Duodenal mucosa (tissue), 2 donors: ENCODE measurements around the gene MARK3.

Experiments
- H3K27ac ChIP-seq: one replicate; pipeline ENCODE4 v1.7.0; 2013; ENCODE audit warnings: low read depth, low read length
- H3K27me3 ChIP-seq, 2 donors: one replicate each; pipeline ENCODE4 v1.7.0; 2013; ENCODE audit warnings: low read length in 2 of 2, control low read depth in 1 of 2; ENCODE audit not compliant: insufficient read depth in 2 of 2, control insufficient read depth in 1 of 2
- H3K36me3 ChIP-seq, 2 donors: one replicate each; pipeline ENCODE4 v1.7.0; 2013; ENCODE audit warnings: low read length in 2 of 2, control low read depth in 1 of 2; ENCODE audit not compliant: insufficient read depth in 2 of 2, control insufficient read depth in 1 of 2
- H3K4me1 ChIP-seq, 2 donors: one replicate each; pipeline ENCODE4 v1.7.0; 2013; ENCODE audit warnings: low read length in 2 of 2, control low read depth in 1 of 2; ENCODE audit not compliant: insufficient read depth in 2 of 2, control insufficient read depth in 1 of 2
- H3K4me3 ChIP-seq, 2 donors: one replicate each; pipeline ENCODE4 v1.7.0; 2013; ENCODE audit warnings: low read length in 2 of 2, low read depth in 1 of 2
- H3K9ac ChIP-seq, 2 donors: one replicate each; pipeline ENCODE4 v1.7.0; 2013; ENCODE audit warnings: low read length in 2 of 2, low read depth in 1 of 2
- H3K9me3 ChIP-seq, 2 donors: one replicate each; pipeline ENCODE4 v1.7.0; 2013; ENCODE audit warnings: low read length in 2 of 2, control low read depth in 1 of 2; ENCODE audit not compliant: control insufficient read depth in 1 of 2

MARK3 gene

GRCh38 chr14:103543140-103543539 is 157.9 kb downstream of the MARK3 start:
- Histone ChIP-seq H3K27ac (no peak overlapping the region), H3K9me3 (no peaks in the 10 kb centered on the region), H3K36me3 (no peaks in the 10 kb centered on the region), H3K27me3 (peaks cover 5 to 7% of the 10 kb centered on the region in 2 donors), H3K4me1 (peaks cover 9 to 25% of the 10 kb centered on the region in 2 donors), H3K9ac (no peak overlapping the region), H3K4me3 (no peak overlapping the region)

GRCh38 chr14:103543721-103544387 is 158.6 kb downstream of the MARK3 start:
- H3K4me1 ChIP-seq = peaks cover 9 to 22% of the 10 kb centered on the region in 2 donors
- H3K27ac ChIP-seq = no peak overlapping the region
- H3K27me3 ChIP-seq = peaks cover 5 to 7% of the 10 kb centered on the region in 2 donors
- H3K9ac ChIP-seq = no peak overlapping the region
- no peaks in the 10 kb centered on the region for H3K36me3 ChIP-seq
- no peaks in the 10 kb centered on the region for H3K9me3 ChIP-seq
- no peak overlapping the region for H3K4me3 ChIP-seq

GRCh38 chr14:103544388-103545218 is 159.4 kb downstream of the MARK3 start:
- no peak overlapping the region for H3K4me3 ChIP-seq
- H3K27ac ChIP-seq = no peak overlapping the region
- H3K9me3 ChIP-seq = no peaks in the 10 kb centered on the region
- no peak overlapping the region for H3K9ac ChIP-seq
- peaks cover 9 to 22% of the 10 kb centered on the region in 2 donors for H3K4me1 ChIP-seq
- H3K27me3 ChIP-seq = no peaks in the 10 kb centered on the region
- no peaks in the 10 kb centered on the region for H3K36me3 ChIP-seq

GRCh38 chr14:103545219-103545914 is 160.2 kb downstream of the MARK3 start:
- Histone ChIP-seq H3K9ac (no peak overlapping the region), H3K4me1 (peaks cover 6 to 18% of the 10 kb centered on the region in 2 donors), H3K9me3 (no peaks in the 10 kb centered on the region), H3K27me3 (no peaks in the 10 kb centered on the region), H3K27ac (no peak overlapping the region), H3K4me3 (no peak overlapping the region), H3K36me3 (no peaks in the 10 kb centered on the region)

GRCh38 chr14:103545915-103546651 is 160.9 kb downstream of the MARK3 start:
- Histone ChIP-seq H3K27ac (no peak overlapping the region), H3K4me1 (peaks cover 0 to 18% of the 10 kb centered on the region in 2 donors), H3K27me3 (no peaks in the 10 kb centered on the region), H3K9ac (no peak overlapping the region), H3K4me3 (no peak overlapping the region), H3K9me3 (no peaks in the 10 kb centered on the region), H3K36me3 (no peaks in the 10 kb centered on the region)

GRCh38 chr14:103546652-103547454 is 161.6 kb downstream of the MARK3 start:
- no peak overlapping the region for H3K9ac ChIP-seq

GRCh38 chr14:103547455-103547940 is 162.3 kb downstream of the MARK3 start:
- H3K36me3 ChIP-seq = no peaks in the 10 kb centered on the region
- no peak overlapping the region for H3K27ac ChIP-seq
- peaks cover 0 to 15% of the 10 kb centered on the region in 2 donors for H3K4me1 ChIP-seq
- H3K4me3 ChIP-seq = no peak overlapping the region
- H3K27me3 ChIP-seq = no peaks in the 10 kb centered on the region
- no peaks in the 10 kb centered on the region for H3K9me3 ChIP-seq
- no peak overlapping the region for H3K9ac ChIP-seq

More at GRCh38 chr14:103546652-103547454, 161.6 kb downstream of the MARK3 start:
- Histone ChIP-seq H3K4me3 (no peak overlapping the region), H3K4me1 (peaks cover 0 to 18% of the 10 kb centered on the region in 2 donors), H3K27ac (no peak overlapping the region), H3K27me3 (no peaks in the 10 kb centered on the region), H3K9me3 (no peaks in the 10 kb centered on the region), H3K36me3 (no peaks in the 10 kb centered on the region)

GRCh38 chr14:103547941-103548462 is 162.8 kb downstream of the MARK3 start:
- Histone ChIP-seq H3K27ac (no peak overlapping the region), H3K4me3 (no peak overlapping the region), H3K4me1 (peaks cover 0 to 11% of the 10 kb centered on the region in 2 donors), H3K27me3 (no peaks in the 10 kb centered on the region), H3K9ac (no peak overlapping the region), H3K36me3 (no peaks in the 10 kb centered on the region), H3K9me3 (no peaks in the 10 kb centered on the region)
